ENCODE data around the gene MMP24.
"Not testable (repeated sequence)": the region's sequence is repeated elsewhere in the genome, so short reads cannot be mapped to it uniquely, and the experiment has no call there.

Gene MMP24

GRCh38 chr20:35226126-35226883 lies at the start of gene MMP24:
MMP24 (plus strand) TSS chr20:35226690; CDS start chr20:35226739, 49 bp downstream.
- TF ChIP-seq, protein P1, sequence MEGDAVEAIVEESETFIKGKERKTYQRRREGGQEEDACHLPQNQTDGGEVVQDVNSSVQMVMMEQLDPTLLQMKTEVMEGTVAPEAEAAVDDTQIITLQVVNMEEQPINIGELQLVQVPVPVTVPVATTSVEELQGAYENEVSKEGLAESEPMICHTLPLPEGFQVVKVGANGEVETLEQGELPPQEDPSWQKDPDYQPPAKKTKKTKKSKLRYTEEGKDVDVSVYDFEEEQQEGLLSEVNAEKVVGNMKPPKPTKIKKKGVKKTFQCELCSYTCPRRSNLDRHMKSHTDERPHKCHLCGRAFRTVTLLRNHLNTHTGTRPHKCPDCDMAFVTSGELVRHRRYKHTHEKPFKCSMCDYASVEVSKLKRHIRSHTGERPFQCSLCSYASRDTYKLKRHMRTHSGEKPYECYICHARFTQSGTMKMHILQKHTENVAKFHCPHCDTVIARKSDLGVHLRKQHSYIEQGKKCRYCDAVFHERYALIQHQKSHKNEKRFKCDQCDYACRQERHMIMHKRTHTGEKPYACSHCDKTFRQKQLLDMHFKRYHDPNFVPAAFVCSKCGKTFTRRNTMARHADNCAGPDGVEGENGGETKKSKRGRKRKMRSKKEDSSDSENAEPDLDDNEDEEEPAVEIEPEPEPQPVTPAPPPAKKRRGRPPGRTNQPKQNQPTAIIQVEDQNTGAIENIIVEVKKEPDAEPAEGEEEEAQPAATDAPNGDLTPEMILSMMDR (conservative IDR thresholded peaks at IDR 0.05; ENCODE audit: control insufficient read depth, insufficient read depth, low read depth, low read length): no peak
- H3K4me3 ChIP-seq (ENCODE audit: control insufficient read depth, low read depth, low read length): no peak within 1 kb of the TSS

GRCh38 chr20:35179292-35180212 lies 46.9 kb upstream of the MMP24 start:
- no peak overlapping the region for H3K4me3 ChIP-seq (ENCODE audit: control insufficient read depth, low read depth, low read length)
- no peak for DNase-seq (ENCODE audit: low read depth)
- TF ChIP-seq, protein P1 (conservative IDR thresholded peaks at IDR 0.05; ENCODE audit: control insufficient read depth, insufficient read depth, low read depth, low read length): no peak

More at GRCh38 chr20:35226126-35226883, at the start of gene MMP24:
- no peak for DNase-seq (ENCODE audit: low read depth)

DNA sequence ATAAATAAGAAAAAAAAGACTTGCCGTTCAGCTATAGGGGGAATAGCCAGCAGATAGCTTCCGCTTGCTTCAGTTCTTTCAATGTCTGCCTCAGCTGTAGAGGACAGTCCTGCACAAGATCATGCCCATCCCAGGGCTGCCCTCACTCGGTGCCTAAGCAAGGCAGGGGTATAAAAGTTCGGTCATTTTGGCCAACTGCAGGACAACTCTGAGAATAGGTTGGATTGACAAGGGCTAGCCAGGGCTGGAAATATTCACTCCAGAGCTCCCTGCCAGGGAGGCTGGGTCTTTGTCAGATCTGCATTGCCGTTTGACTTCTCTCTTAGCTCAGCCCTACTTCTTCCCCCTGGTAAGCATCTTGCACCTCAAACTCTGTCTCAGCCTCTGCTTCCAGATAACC lies 46.2 kb upstream of the MMP24 start:
- no peak overlapping the region for H3K4me3 ChIP-seq (ENCODE audit: control insufficient read depth, low read depth, low read length)
- TF ChIP-seq, protein P1 (conservative IDR thresholded peaks at IDR 0.05; ENCODE audit: control insufficient read depth, insufficient read depth, low read depth, low read length): no peak
- no peak for DNase-seq (ENCODE audit: low read depth)

DNA sequence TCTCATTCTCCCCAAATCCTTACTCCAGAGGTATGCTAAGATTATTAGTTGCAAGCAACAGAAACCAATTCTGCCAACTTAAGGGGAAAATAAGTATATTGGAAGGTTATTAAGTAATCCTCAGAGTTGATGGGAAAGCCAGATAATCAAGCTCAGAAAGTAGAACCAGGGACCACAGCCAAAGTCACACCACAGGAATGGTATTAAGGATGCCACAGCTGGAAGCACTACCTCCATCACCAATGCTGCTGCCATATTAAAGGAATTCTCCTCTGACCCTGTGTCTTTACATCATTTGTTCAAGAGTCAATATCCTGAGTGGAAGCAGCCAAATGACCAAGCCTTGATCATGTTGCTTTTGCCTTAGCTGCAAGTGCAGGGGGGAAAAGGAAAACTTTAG lies 44.8 kb upstream of the MMP24 start:
- no peak overlapping the region for H3K4me3 ChIP-seq (ENCODE audit: control insufficient read depth, low read depth, low read length)
- TF ChIP-seq, protein P1 (conservative IDR thresholded peaks at IDR 0.05; ENCODE audit: control insufficient read depth, insufficient read depth, low read depth, low read length): no peak
- no peak for DNase-seq (ENCODE audit: low read depth)

GRCh38 chr20:35186691-35187289 lies 39.7 kb upstream of the MMP24 start:
- H3K4me3 ChIP-seq (ENCODE audit: control insufficient read depth, low read depth, low read length); DNase-seq (ENCODE audit: low read depth): not testable (repeated sequence)

DNA sequence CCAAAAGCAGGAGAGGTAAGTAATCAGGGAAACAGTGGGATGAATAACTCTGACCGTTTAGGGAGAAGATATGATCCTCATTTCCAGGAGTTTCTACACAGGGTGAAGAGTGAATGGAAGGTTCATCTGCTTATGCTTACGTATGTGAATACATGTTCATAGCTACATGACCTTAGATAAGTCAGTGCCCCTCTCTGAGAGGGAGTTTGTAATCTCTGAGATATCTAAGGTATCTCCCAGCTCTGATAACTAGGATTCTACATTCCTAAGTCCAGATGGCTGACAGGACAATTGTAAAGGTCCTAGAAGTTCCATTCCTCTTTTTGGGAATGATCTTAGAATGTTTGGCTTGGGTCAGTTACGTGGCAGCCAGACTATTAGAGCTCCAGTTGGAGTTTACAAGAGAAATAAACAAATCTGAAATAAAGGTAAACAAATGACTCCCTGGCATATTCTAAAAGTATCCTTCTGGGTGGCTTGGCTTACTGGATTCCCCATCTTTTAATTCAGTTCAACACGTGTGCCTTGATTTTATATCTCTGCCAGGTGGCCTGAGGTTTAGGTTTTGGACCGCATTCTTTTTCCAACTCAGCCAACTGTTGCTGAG lies 38.8 kb upstream of the MMP24 start:
- no peak overlapping the region for H3K4me3 ChIP-seq (ENCODE audit: control insufficient read depth, low read depth, low read length)
- no peak for DNase-seq (ENCODE audit: low read depth)
- TF ChIP-seq, protein P1 (conservative IDR thresholded peaks at IDR 0.05; ENCODE audit: control insufficient read depth, insufficient read depth, low read depth, low read length): no peak

DNA sequence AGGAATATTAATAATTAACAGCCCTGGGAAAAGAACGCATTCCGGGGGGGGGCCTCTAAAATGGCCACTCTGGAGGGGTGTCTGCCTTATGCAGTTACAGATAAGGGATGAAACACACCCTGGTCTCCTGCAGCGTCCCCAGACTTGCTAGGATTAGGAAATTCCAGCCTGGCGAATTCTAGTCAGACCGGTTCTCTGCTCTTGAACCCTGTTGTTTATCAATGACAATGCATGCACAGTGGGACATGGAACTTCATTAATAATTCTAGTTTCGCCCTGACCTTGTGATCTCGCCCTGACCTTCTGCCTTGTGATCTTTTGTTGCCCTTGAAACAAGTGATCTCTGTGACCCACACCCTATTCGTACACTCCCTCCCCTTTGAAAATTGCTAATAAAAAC lies 37.3 kb upstream of the MMP24 start:
- DNase-seq (ENCODE audit: low read depth); H3K4me3 ChIP-seq (ENCODE audit: control insufficient read depth, low read depth, low read length): not testable (repeated sequence)
